Inferior parietal cortex (tissue), 1 donor: ENCODE data around the gene SCARF1.

Experiments
- DNase-seq: peaks from one replicate; pipeline ENCODE4 v3.0.0-alpha.2; 2016; ENCODE audit errors: extremely low spot score

SCARF1 gene

GRCh38 chr17:1648173-1648962 lies 2.8 kb upstream of the SCARF1 start:
- no peak for DNase-seq

- DNase-seq: no peak
Observed at GRCh38 chr17:1647802-1648171, 2.3 kb upstream of the SCARF1 start.

GRCh38 chr17:1646199-1646875 lies 805 bp upstream of the SCARF1 start:
- DNase-seq: no peak

- no peak for DNase-seq
Observed at GRCh38 chr17:1644493-1645206, 882 bp downstream of the SCARF1 start.

GRCh38 chr17:1643999-1644492 lies 1.5 kb downstream of the SCARF1 start:
- no peak for DNase-seq

GRCh38 chr17:1643293-1643998 lies 2.1 kb downstream of the SCARF1 start:
- DNase-seq: no peak

- no peak for DNase-seq
Observed at GRCh38 chr17:1641065-1641403, 4.5 kb downstream of the SCARF1 start.

- no peak for DNase-seq
Observed at GRCh38 chr17:1640329-1641064, 5.0 kb downstream of the SCARF1 start.

- DNase-seq: no peak
Observed at GRCh38 chr17:1639549-1640180, 5.9 kb downstream of the SCARF1 start.

GRCh38 chr17:1638624-1639300 lies 6.8 kb downstream of the SCARF1 start:
- no peak for DNase-seq

- DNase-seq: no peak
Observed at GRCh38 chr17:1638171-1638590, 7.4 kb downstream of the SCARF1 start.

- DNase-seq: no peak
Observed at GRCh38 chr17:1636732-1637285, 8.7 kb downstream of the SCARF1 start.

- no peak for DNase-seq
Observed at GRCh38 chr17:1635675-1636465, 9.7 kb downstream of the SCARF1 start.

- DNase-seq: no peak
Observed at GRCh38 chr17:1634841-1635650, 10.5 kb downstream of the SCARF1 start.

- no peak for DNase-seq
Observed at GRCh38 chr17:1630662-1631061, 14.9 kb downstream of the SCARF1 start.

- DNase-seq: no peak
Observed at GRCh38 chr17:1629504-1630310, 15.8 kb downstream of the SCARF1 start.

GRCh38 chr17:1628856-1629503 lies 16.6 kb downstream of the SCARF1 start:
- DNase-seq: peak; percentile 94
